Esophagus squamous epithelium (tissue), 5 donors: ENCODE results near the gene HSPA1L. TPM values are rescaled to one million over a fixed set of nuclear protein-coding genes. Genes with fewer than 3 reads are reported as not detected.

Source experiments
- DNase-seq: peaks from one replicate; lab custom pipeline; 2025; lab: John Stamatoyannopoulos, UW
- H3K27ac ChIP-seq, 4 donors: fragments of 200-600 bp; sonication (generic); one replicate each; pipeline ENCODE4 v1.5.1; 2016 to 2019; ENCODE audit warnings: mild to moderate bottlenecking in 1 of 4
- H3K27me3 ChIP-seq, 4 donors: fragments of 200-600 bp; sonication (generic); 1 replicate in 3 of 4; 2 replicates in 1 of 4; pipeline versions ENCODE4 v1.5.1 to v1.6.0; 2017 to 2021; ENCODE audit warnings: antibody characterized with exemption in 1 of 4
- H3K36me3 ChIP-seq, 3 donors: fragments of 200-600 bp; sonication (generic); one replicate each; pipeline ENCODE4 v1.5.1; 2016 to 2019
- H3K4me1 ChIP-seq, 3 donors: fragments of 200-600 bp; sonication (generic); one replicate each; pipeline ENCODE4 v1.5.1; 2017 to 2019
- H3K4me3 ChIP-seq, 4 donors: fragments of 200-600 bp; sonication (generic); 1 replicate in 3 of 4; 2 replicates in 1 of 4; pipeline ENCODE4 v1.5.1; 2016 to 2019; ENCODE audit warnings: mild to moderate bottlenecking in 2 of 4, moderate library complexity in 1 of 4
- H3K9me3 ChIP-seq, 3 donors: fragments of 200-600 bp; sonication (generic); one replicate each; pipeline ENCODE4 v1.5.1; 2016 to 2019
- CTCF ChIP-seq, 6 experiments: fragments of 450-650 bp in 4 of 6; fragments of 200-600 bp in 2 of 6; sonication (generic) in 2 of 6; IDR thresholded peaks; one replicate each; pipeline ENCODE4 v1.5.1; 2016 to 2019; ENCODE audit warnings: antibody characterized with exemption in 6 of 6, mild to moderate bottlenecking in 4 of 6, moderate library complexity in 4 of 6
- POLR2A ChIP-seq, 4 donors: fragments of 450-650 bp; IDR thresholded peaks; one replicate each; pipeline ENCODE4 v1.6.1; 2017; ENCODE audit warnings: antibody characterized with exemption in 4 of 4, mild to moderate bottlenecking in 4 of 4, moderate library complexity in 3 of 4
- WGBS, 2 donors: methylation state at CpG; one replicate each; pipeline ENCODE4 v1.1.5; 2018; 5-methylcytosine and 5-hydroxymethylcytosine counted together
- intact Hi-C: fragments of 100-400 bp; cut with DNase I; formaldehyde crosslinking; loops from one replicate; pipeline ENCODE4 v1.15.0; 2022
- total RNA-seq, 4 donors: library from RNA; depleted of rRNA; stranded (reverse); fragments of >200 nt; gene quantifications; one replicate each; pipeline ENCODE4 v1.1.0, GENCODE V29; 2016
- donor health status: DM: yes; HTN: yes; CAD: no.

Gene HSPA1L
- total RNA-seq, 4 donors from 2014 or later: 0.35 to 0.97 (median 0.57) TPM

DNA sequence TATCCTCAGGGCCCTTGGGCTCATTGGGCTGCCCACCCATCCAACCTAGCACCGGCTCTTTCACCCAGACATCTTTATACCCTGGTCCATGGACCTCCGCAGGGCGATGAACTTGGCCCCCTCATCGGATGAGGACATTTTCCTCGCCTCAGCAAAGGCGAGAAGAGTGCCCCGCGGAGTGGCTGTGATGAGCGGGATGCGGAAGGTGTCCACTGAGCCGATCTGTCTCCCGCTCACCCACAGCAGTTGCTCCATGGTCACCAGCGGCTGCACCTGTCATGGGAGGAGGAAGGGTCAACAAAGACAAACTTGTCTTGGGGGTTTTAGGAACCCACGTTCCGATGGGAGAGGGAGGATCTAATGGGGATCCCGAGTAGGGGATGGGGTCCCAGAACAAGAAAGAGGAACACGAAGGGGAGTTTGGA lies 46.8 kb upstream of the HSPA1L start:
- H3K4me3 ChIP-seq: peak overlapping the region; percentile 54 to 95 (median 77)
- peaks cover 11 to 45% (median 15%) of the 10 kb centered on the region in 3 donors for H3K36me3 ChIP-seq
- H3K9me3 ChIP-seq: no peaks in the 10 kb centered on the region
- no peak for DNase-seq
- H3K27ac ChIP-seq: peak overlapping the region in 3 of 4 donors; percentile 77 to 92 (median 92)
- 28 to 30% methylated on average over 6 to 12 of the region's 17 CpGs for WGBS, 2 donors
- peaks cover 7 to 34% (median 19%) of the 10 kb centered on the region in 3 donors for H3K4me1 ChIP-seq
- intact Hi-C loops: no loop called here
- TF ChIP-seq POLR2A (IDR thresholded peaks at IDR 0.05): no peak
- TF ChIP-seq CTCF (IDR thresholded peaks at IDR 0.05): no peak
- no peaks in the 10 kb centered on the region for H3K27me3 ChIP-seq

DNA sequence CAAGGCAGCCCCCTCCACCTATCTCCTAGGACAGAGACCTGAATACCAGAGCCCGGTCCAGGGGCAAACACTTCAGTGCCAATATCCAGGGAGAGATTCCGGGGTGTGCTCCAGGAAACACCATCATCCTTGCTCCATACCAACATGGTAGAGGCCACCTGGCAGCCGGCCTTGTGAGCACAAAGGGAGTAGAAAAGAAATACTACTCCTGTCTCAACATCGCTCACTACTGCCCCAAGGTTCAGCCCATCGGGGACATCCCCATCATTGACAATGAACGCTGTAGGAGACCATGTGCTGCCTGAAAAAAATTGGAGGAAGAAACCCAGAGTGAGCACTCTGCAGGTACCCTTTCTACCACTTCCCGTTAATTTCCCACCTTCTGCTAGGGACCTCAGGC lies 46.1 kb upstream of the HSPA1L start:
- Histone ChIP-seq H3K4me1 (peaks cover 7 to 34% (median 19%) of the 10 kb centered on the region in 3 donors), H3K36me3 (peaks cover 11 to 45% (median 15%) of the 10 kb centered on the region in 3 donors)

GRCh38 chr6:31860349-31860748 lies 45.3 kb upstream of the HSPA1L start:
- Histone ChIP-seq H3K36me3 (peaks cover 11 to 45% (median 15%) of the 10 kb centered on the region in 3 donors), H3K9me3 (no peaks in the 10 kb centered on the region), H3K27me3 (no peaks in the 10 kb centered on the region), H3K4me1 (peaks cover 7 to 34% (median 19%) of the 10 kb centered on the region in 3 donors), H3K27ac (no peak overlapping the region), H3K4me3 (no peak overlapping the region)
- TF ChIP-seq POLR2A (IDR thresholded peaks at IDR 0.05) (no peak), CTCF (IDR thresholded peaks at IDR 0.05) (no peak)
- intact Hi-C loops: no loop called here
- WGBS, 2 donors: 93% methylated on average over 8 to 13 of the region's 13 CpGs
- DNase-seq: no peak

More for the DNA sequence above, 46.1 kb upstream of the HSPA1L start:
- no peaks in the 10 kb centered on the region for H3K9me3 ChIP-seq
- no peak overlapping the region for H3K4me3 ChIP-seq
- WGBS, 2 donors: 87 to 94% methylated on average over 4 to 5 of the region's 7 CpGs
- H3K27ac ChIP-seq: no peak overlapping the region
- intact Hi-C loops: no loop called here
- H3K27me3 ChIP-seq: no peaks in the 10 kb centered on the region
- TF ChIP-seq CTCF (IDR thresholded peaks at IDR 0.05) (no peak), POLR2A (IDR thresholded peaks at IDR 0.05) (no peak)
- DNase-seq: no peak

GRCh38 chr6:31859923-31860322 lies 44.8 kb upstream of the HSPA1L start:
- DNase-seq: no peak
- 80 to 90% methylated on average over 2 to 7 of the region's 11 CpGs for WGBS, 2 donors

More at GRCh38 chr6:31859923-31860322, 44.8 kb upstream of the HSPA1L start:
- H3K4me3 ChIP-seq: no peak overlapping the region
- H3K36me3 ChIP-seq: peaks cover 11 to 45% (median 15%) of the 10 kb centered on the region in 3 donors
- TF ChIP-seq POLR2A (IDR thresholded peaks at IDR 0.05): no peak
- no peak for TF ChIP-seq CTCF (IDR thresholded peaks at IDR 0.05)
- intact Hi-C loops: no loop called here
- no peak overlapping the region for H3K27ac ChIP-seq
- no peaks in the 10 kb centered on the region for H3K9me3 ChIP-seq
- no peaks in the 10 kb centered on the region for H3K27me3 ChIP-seq
- peaks cover 7 to 34% (median 19%) of the 10 kb centered on the region in 3 donors for H3K4me1 ChIP-seq
